ENCODE data around the gene CCL28. TPM values are rescaled to one million over a fixed set of nuclear protein-coding genes. Genes with fewer than 3 reads are reported as not detected.

Gene CCL28
- total and polyA plus RNA-seq, 2 of the 13 experiments (the other 11 are each of a cell fraction or from before 2014, with no cell fraction given): 0.03 TPM; not detected in 1

DNA sequence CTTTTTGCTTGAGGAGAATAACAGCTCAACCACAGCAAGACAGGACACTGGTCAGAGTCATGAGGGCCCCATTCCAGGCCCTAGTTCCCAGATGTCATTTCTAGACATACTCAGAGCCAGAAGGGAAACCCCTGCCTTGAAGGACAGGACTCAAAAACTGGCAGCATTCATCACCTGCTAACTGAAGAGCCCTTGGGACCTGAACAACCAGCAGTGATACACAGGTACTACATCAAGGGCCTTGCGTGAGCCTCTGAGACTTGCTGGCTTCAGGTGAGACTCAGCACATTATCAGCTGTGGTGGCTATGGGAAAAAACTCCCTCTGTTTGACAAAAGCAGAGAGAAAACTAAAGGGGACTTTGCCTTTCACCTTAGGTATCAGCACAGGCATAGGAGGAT is 48.9 kb upstream of the CCL28 start:
- intact Hi-C loops (cut with micrococcal nuclease; ENCODE audit: unreplicated experiment): no loop called here
- no peak for ATAC-seq
- ChIA-PET CTCF (ENCODE audit: low intra/inter-chr PET ratio, low total read pairs) (no interaction called here), POLR2A (no interaction called here)
- no peaks in the 10 kb centered on the region for H3K79me2 ChIP-seq (ENCODE audit: insufficient read depth, low read length)
- BruUV-seq (replicated peaks): no TSS peak
- H3K4me3 ChIP-seq (replicated peaks in 1 of 3; ENCODE audit: insufficient read depth in 1 of 3, low read depth in 2 of 3, low read length in 3 of 3): no peak overlapping the region
- H3K27ac ChIP-seq (ENCODE audit: extremely low read length, insufficient read depth, low read length): no peak overlapping the region
- TF ChIP-seq HHEX (CRISPR knock-in tag; IDR thresholded peaks at IDR 0.05): no peak
- no peak for TF ChIP-seq RARG (CRISPR knock-in tag; IDR thresholded peaks at IDR 0.05; ENCODE audit: low read depth)
- TF ChIP-seq POLR2AphosphoS2 (IDR thresholded peaks at IDR 0.05; ENCODE audit: low read depth, low read length): no peak
- TF ChIP-seq MXD4 (CRISPR knock-in tag; IDR thresholded peaks at IDR 0.05): no peak
- TF ChIP-seq ZNF713 (CRISPR knock-in tag; IDR thresholded peaks at IDR 0.05): no peak
- TF ChIP-seq FOXP1 (IDR thresholded peaks at IDR 0.05): no peak
- TF ChIP-seq FOXP1 (CRISPR knock-in tag; IDR thresholded peaks at IDR 0.05): no peak
- H2AFZ ChIP-seq (ENCODE audit: low read length): no peak overlapping the region
- no peaks in the 10 kb centered on the region for H4K20me1 ChIP-seq (ENCODE audit: insufficient read depth, low read length)
- 91% methylated on average over 1 of the region's 1 CpG for WGBS (ENCODE audit: low lambda C conversion rate)
- H3K4me1 ChIP-seq (ENCODE audit: insufficient read depth, low read length): no peaks in the 10 kb centered on the region
- no peak overlapping the region for H3K4me2 ChIP-seq (ENCODE audit: low read depth, low read length)
- H3K9me3 ChIP-seq (ENCODE audit: low read length): no peaks in the 10 kb centered on the region
- no peak overlapping the region for H3K9ac ChIP-seq (ENCODE audit: insufficient read depth, low read depth, low read length)
- DNase-seq (ENCODE audit: low spot score): no peak
- no peaks in the 10 kb centered on the region for H3K36me3 ChIP-seq (replicated peaks in 1 of 2; ENCODE audit: control insufficient read depth in 1 of 2, insufficient read depth in 2 of 2, low read length in 2 of 2)
- in situ Hi-C loops (cut with HindIII; ENCODE audit: extremely low pct_ligation_motif_present, low pct_unique_long_range_greater_than_20kb): no loop called here
- no peaks in the 10 kb centered on the region for H3K27me3 ChIP-seq (ENCODE audit: control insufficient read depth in 1 of 2, insufficient read depth in 2 of 2, low read length in 2 of 2)
- no peak for FAIRE-seq

DNA sequence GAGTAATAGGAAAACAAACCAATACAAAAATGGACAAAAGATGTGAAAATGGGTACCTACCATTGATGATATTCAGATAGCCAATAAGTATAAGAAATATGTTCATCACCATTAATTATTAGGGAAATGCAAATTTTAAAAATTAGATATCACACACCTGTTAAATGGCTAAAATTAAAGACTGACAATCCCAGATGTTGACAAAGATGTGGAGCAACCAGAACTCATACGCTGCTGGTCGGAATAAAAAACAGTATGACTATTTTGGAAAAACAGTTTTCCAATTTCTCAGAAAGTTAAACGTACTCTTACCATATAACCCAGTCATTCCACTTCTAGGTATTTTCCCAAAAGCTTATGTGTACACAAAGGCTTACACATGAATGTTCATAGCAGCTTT is 44.4 kb upstream of the CCL28 start:
- H3K9ac ChIP-seq (ENCODE audit: insufficient read depth, low read depth, low read length): no peak overlapping the region
- H3K27ac ChIP-seq (ENCODE audit: extremely low read length, insufficient read depth, low read length): no peak overlapping the region
- in situ Hi-C loops (cut with HindIII; ENCODE audit: extremely low pct_ligation_motif_present, low pct_unique_long_range_greater_than_20kb): no loop called here
- intact Hi-C loops (cut with micrococcal nuclease; ENCODE audit: unreplicated experiment): no loop called here
- H3K9me3 ChIP-seq (ENCODE audit: low read length): no peaks in the 10 kb centered on the region
- POLR2A ChIA-PET: no interaction called here
- no peak for DNase-seq (ENCODE audit: low spot score)
- no peaks in the 10 kb centered on the region for H3K27me3 ChIP-seq (ENCODE audit: control insufficient read depth in 1 of 2, insufficient read depth in 2 of 2, low read length in 2 of 2)
- BruUV-seq (replicated peaks): no TSS peak
- H4K20me1 ChIP-seq (ENCODE audit: insufficient read depth, low read length): no peaks in the 10 kb centered on the region
- no peak overlapping the region for H3K4me3 ChIP-seq (replicated peaks in 1 of 3; ENCODE audit: insufficient read depth in 1 of 3, low read depth in 2 of 3, low read length in 3 of 3)
- H3K4me1 ChIP-seq (ENCODE audit: insufficient read depth, low read length): peaks cover 2% of the 10 kb centered on the region; the same call in 1 of the 2 replicates
- no peak overlapping the region for H3K4me2 ChIP-seq (ENCODE audit: low read depth, low read length)
- H3K36me3 ChIP-seq (replicated peaks in 1 of 2; ENCODE audit: control insufficient read depth in 1 of 2, insufficient read depth in 2 of 2, low read length in 2 of 2): no peaks in the 10 kb centered on the region
- no peak for ATAC-seq
- no peak for FAIRE-seq
- H3K79me2 ChIP-seq (ENCODE audit: insufficient read depth, low read length): no peaks in the 10 kb centered on the region
- no peak overlapping the region for H2AFZ ChIP-seq (ENCODE audit: low read length)
- 99% methylated on average over 3 of the region's 3 CpGs for WGBS (ENCODE audit: low lambda C conversion rate)
- CTCF ChIA-PET (ENCODE audit: low intra/inter-chr PET ratio, low total read pairs): no interaction called here
- TF ChIP-seq SMC3 (IDR thresholded peaks at IDR 0.05; ENCODE audit: low read length): no peak
- TF ChIP-seq, protein P1, sequence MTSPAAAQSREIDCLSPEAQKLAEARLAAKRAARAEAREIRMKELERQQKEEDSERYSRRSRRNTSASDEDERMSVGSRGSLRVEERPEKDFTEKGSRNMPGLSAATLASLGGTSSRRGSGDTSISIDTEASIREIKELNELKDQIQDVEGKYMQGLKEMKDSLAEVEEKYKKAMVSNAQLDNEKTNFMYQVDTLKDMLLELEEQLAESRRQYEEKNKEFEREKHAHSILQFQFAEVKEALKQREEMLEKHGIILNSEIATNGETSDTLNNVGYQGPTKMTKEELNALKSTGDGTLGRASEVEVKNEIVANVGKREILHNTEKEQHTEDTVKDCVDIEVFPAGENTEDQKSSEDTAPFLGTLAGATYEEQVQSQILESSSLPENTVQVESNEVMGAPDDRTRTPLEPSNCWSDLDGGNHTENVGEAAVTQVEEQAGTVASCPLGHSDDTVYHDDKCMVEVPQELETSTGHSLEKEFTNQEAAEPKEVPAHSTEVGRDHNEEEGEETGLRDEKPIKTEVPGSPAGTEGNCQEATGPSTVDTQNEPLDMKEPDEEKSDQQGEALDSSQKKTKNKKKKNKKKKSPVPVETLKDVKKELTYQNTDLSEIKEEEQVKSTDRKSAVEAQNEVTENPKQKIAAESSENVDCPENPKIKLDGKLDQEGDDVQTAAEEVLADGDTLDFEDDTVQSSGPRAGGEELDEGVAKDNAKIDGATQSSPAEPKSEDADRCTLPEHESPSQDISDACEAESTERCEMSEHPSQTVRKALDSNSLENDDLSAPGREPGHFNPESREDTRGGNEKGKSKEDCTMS (CRISPR knock-in tag; conservative IDR thresholded peaks at IDR 0.05): no peak
- peak; percentile 77 for TF ChIP-seq ZNF7 (CRISPR knock-in tag; IDR thresholded peaks at IDR 0.05)

Data from HepG2 (cell line).